Activated CD4-positive, alpha-beta T cell treated with anti-CD3 and anti-CD28 coated beads, Interleukin-2, amount 50 U/mL, for 1 hour (primary cell): ENCODE results near the gene ARID5A.

Source experiments
- DNase-seq: peaks from one replicate; pipeline ENCODE4 v3.0.0-alpha.2; 2020

ARID5A gene

GRCh38 chr2:96507957-96508520 lies 28.5 kb upstream of the ARID5A start:
- peak; percentile 88 for DNase-seq

- no peak for DNase-seq
Observed at GRCh38 chr2:96508521-96509113, 27.9 kb upstream of the ARID5A start.

- DNase-seq = peak; percentile 46
Observed at GRCh38 chr2:96509114-96509846, 27.3 kb upstream of the ARID5A start.

GRCh38 chr2:96509847-96510230 lies 26.7 kb upstream of the ARID5A start:
- no peak for DNase-seq

GRCh38 chr2:96510931-96511595 lies 25.5 kb upstream of the ARID5A start:
- DNase-seq = no peak

- no peak for DNase-seq
Observed at GRCh38 chr2:96511851-96512250, 24.7 kb upstream of the ARID5A start.

GRCh38 chr2:96512341-96512740 lies 24.2 kb upstream of the ARID5A start:
- no peak for DNase-seq

GRCh38 chr2:96514521-96514920 lies 22.0 kb upstream of the ARID5A start:
- no peak for DNase-seq

GRCh38 chr2:96517079-96517478 lies 19.5 kb upstream of the ARID5A start:
- DNase-seq = no peak

GRCh38 chr2:96520231-96520630 lies 16.3 kb upstream of the ARID5A start:
- DNase-seq = no peak

- no peak for DNase-seq
Observed at GRCh38 chr2:96520697-96521096, 15.9 kb upstream of the ARID5A start.

- DNase-seq = no peak
Observed at GRCh38 chr2:96521219-96521618, 15.3 kb upstream of the ARID5A start.

- DNase-seq = no peak
Observed at GRCh38 chr2:96522304-96523203, 14.0 kb upstream of the ARID5A start.

GRCh38 chr2:96523659-96524481 lies 12.7 kb upstream of the ARID5A start:
- no peak for DNase-seq

GRCh38 chr2:96524482-96525210 lies 11.9 kb upstream of the ARID5A start:
- no peak for DNase-seq

- DNase-seq = no peak
Observed at GRCh38 chr2:96525211-96525507, 11.4 kb upstream of the ARID5A start.

GRCh38 chr2:96526101-96526591 lies 10.4 kb upstream of the ARID5A start:
- DNase-seq = no peak

GRCh38 chr2:96526615-96527285 lies 9.8 kb upstream of the ARID5A start:
- DNase-seq = no peak

- peak; percentile 41 for DNase-seq
Observed at GRCh38 chr2:96527286-96528005, 9.1 kb upstream of the ARID5A start.
